WTC11 (cell line): Measurements from ENCODE around the gene TMEM150B. TPM values are rescaled to one million over a fixed set of nuclear protein-coding genes. Genes with fewer than 3 reads are reported as not detected.

Experiments
- ATAC-seq: fragments of 200-7000 bp; cut with Tn5 transposase; 2 replicates; pipeline ENCODE4 v1.10.0; 2021; ENCODE audit warnings: mild to moderate bottlenecking, moderate library complexity
- CTCF ChIA-PET: fragments of 300-600 bp; sonication (Branson Sonifier 250); formaldehyde crosslinking; loops from one replicate; lab custom pipeline; 2021; ENCODE audit warnings: antibody characterized with exemption; lab: Charles Lee
- POLR2A ChIA-PET: fragments of 350-600 bp; sonication (Branson Sonifier 250); formaldehyde crosslinking; loops from one replicate; lab custom pipeline; 2021; ENCODE audit warnings: antibody characterized with exemption; lab: Charles Lee
- DNase-seq: peaks from one replicate; pipeline ENCODE4 v3.0.0; 2021; ENCODE audit warnings: low spot score
- H3K27ac Mint-ChIP-seq: 2 replicates; pipeline ENCODE4 v1.8.0; 2021; ENCODE audit warnings: mixed read lengths
- H3K27me3 Mint-ChIP-seq: 2 replicates; pipeline ENCODE4 v1.8.0; 2021; ENCODE audit warnings: low read depth, mild to moderate bottlenecking, moderate library complexity, mixed read lengths
- H3K36me3 Mint-ChIP-seq: 2 replicates; pipeline ENCODE4 v1.8.0; 2021; ENCODE audit warnings: mixed read lengths
- H3K4me1 Mint-ChIP-seq: 2 replicates; pipeline ENCODE4 v1.8.0; 2022; ENCODE audit warnings: mixed read lengths
- H3K4me3 Mint-ChIP-seq: 2 replicates; pipeline ENCODE4 v1.8.0; 2021; ENCODE audit warnings: mild to moderate bottlenecking, moderate library complexity, mixed read lengths
- H3K9me3 Mint-ChIP-seq: 2 replicates; pipeline ENCODE4 v1.8.0; 2021; ENCODE audit warnings: mixed read lengths
- ATF3 ChIP-seq: sonication (generic); formaldehyde crosslinking; conservative IDR thresholded peaks from 2 replicates; pipeline ENCODE4 v1.8.1; 2022; ENCODE audit warnings: mild to moderate bottlenecking, missing genetic modification reagents
- CDX4 ChIP-seq: fragments of 250-450 bp; sonication (Bioruptor Pico); IDR thresholded peaks from 2 replicates; pipeline ENCODE4 v1.9.0; 2021; ENCODE audit warnings: moderate library complexity, mild to moderate bottlenecking, inconsistent platforms, borderline replicate concordance
- ELF4 ChIP-seq: sonication (generic); formaldehyde crosslinking; IDR thresholded peaks from 2 replicates; pipeline ENCODE4 v1.8.1; 2022; ENCODE audit warnings: low read depth, mild to moderate bottlenecking, moderate library complexity, missing genetic modification reagents
- EMX1 ChIP-seq: fragments of 250-450 bp; sonication (Bioruptor Pico); IDR thresholded peaks from 2 replicates; pipeline ENCODE4 v1.8.0; 2021; ENCODE audit warnings: mild to moderate bottlenecking
- MAX ChIP-seq: sonication (generic); formaldehyde crosslinking; IDR thresholded peaks from 2 replicates; pipeline ENCODE4 v1.8.0; 2022; ENCODE audit warnings: mild to moderate bottlenecking, missing genetic modification reagents
- NR1H2 ChIP-seq: sonication (generic); formaldehyde crosslinking; IDR thresholded peaks from 2 replicates; pipeline ENCODE4 v1.9.0; 2021; ENCODE audit warnings: mild to moderate bottlenecking, moderate library complexity, missing genetic modification reagents
- OVOL2 ChIP-seq: fragments of 250-450 bp; sonication (Bioruptor Pico); IDR thresholded peaks from 2 replicates; pipeline ENCODE4 v1.9.0; 2021; ENCODE audit warnings: mild to moderate bottlenecking, borderline replicate concordance
- TEAD1 ChIP-seq: sonication (generic); formaldehyde crosslinking; IDR thresholded peaks from 2 replicates; pipeline ENCODE4 v1.8.0; 2022; ENCODE audit warnings: mild to moderate bottlenecking, missing genetic modification reagents
- ZNF138 ChIP-seq: sonication (generic); formaldehyde crosslinking; conservative IDR thresholded peaks from 2 replicates; pipeline ENCODE4 v1.8.1; 2022; ENCODE audit warnings: mild to moderate bottlenecking, moderate library complexity, missing genetic modification reagents
- ZNF232 ChIP-seq: sonication (generic); formaldehyde crosslinking; IDR thresholded peaks from 2 replicates; pipeline ENCODE4 v1.8.0; 2022; ENCODE audit warnings: mild to moderate bottlenecking, missing genetic modification reagents
- ZNF396 ChIP-seq: fragments of 250-450 bp; sonication (Bioruptor Pico); IDR thresholded peaks from 2 replicates; pipeline ENCODE4 v1.8.0; 2021; ENCODE audit warnings: mild to moderate bottlenecking, moderate library complexity, borderline replicate concordance
- ZNF425 ChIP-seq: fragments of 250-450 bp; sonication (Bioruptor Pico); conservative IDR thresholded peaks from 2 replicates; pipeline ENCODE4 v1.9.0; 2021; ENCODE audit warnings: mild to moderate bottlenecking
- ZNF532 ChIP-seq: fragments of 250-450 bp; sonication (Bioruptor Pico); IDR thresholded peaks from 2 replicates; pipeline ENCODE4 v1.9.0; 2021; ENCODE audit warnings: mild to moderate bottlenecking, borderline replicate concordance
- total RNA-seq: library from RNA; stranded (reverse); gene quantifications from 3 replicates; pipeline ENCODE4 v1.2.3, GENCODE V29; 2021
- TF ChIP-seq, protein P1 (sequence below): sonication (generic); formaldehyde crosslinking; IDR thresholded peaks from 2 replicates; pipeline ENCODE4 v1.8.0; 2022; ENCODE audit warnings: mild to moderate bottlenecking, missing genetic modification reagents
- TF ChIP-seq, protein P2 (sequence below): sonication (generic); formaldehyde crosslinking; IDR thresholded peaks from 2 replicates; pipeline ENCODE4 v1.8.1; 2023; ENCODE audit warnings: mild to moderate bottlenecking, missing genetic modification reagents, moderate library complexity

Gene TMEM150B
- total RNA-seq, 1 experiment from 2014 or later, result 0.44 TPM

DNA sequence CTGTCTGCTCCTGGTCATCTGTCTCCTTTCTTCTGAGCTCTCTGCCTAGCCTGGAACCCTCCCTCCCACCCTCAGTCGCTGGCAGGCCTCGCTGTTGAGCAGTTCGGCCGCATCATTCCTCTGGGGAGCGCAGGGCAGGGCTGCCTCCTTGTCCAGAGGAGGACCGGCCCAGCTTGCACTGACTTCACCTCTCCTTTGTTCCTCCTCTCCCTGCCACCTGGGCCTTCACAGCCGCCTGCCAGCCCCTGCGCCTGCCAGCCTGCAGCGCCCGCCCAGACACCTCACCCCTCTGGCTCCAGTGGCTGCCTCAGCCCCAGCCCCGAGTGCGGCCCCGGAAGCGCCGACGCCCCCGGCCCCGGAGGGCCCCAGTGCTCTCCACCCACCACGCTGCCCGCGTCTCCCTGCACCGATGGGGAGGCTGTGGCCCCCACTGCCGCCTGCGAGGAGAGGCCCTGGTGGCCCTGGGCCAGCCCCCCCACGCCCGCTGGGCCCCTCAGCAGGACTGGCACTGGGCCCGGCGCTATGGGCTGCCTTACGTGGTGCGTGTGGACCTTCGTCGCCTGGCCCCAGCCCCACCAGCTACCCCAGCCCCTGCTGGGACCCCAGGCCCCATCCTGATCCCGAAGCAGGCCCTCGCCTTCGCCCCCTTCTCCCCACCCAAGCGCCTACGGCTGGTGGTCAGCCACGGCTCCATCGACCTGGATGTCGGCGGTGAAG is 21.7 kb upstream of the TMEM150B start:
- H3K4me1 Mint-ChIP-seq, result peaks cover 47% of the 10 kb centered on the region
- no peak overlapping the region for H3K27ac Mint-ChIP-seq
- ChIA-PET POLR2A (no interaction called here), CTCF (interaction anchor here (1.0 to 3.4 kb wide), 3 partner anchors 8 to 71 kb away, joined by 3 to 30 read pairs (median 6); partner anchors contain the start of gene KMT5C)
- DNase-seq, result no peak
- H3K36me3 Mint-ChIP-seq, result peaks cover 22% of the 10 kb centered on the region
- H3K4me3 Mint-ChIP-seq, result no peak overlapping the region
- no peak for ATAC-seq
- no peaks in the 10 kb centered on the region for H3K9me3 Mint-ChIP-seq
- TF ChIP-seq, protein P1, sequence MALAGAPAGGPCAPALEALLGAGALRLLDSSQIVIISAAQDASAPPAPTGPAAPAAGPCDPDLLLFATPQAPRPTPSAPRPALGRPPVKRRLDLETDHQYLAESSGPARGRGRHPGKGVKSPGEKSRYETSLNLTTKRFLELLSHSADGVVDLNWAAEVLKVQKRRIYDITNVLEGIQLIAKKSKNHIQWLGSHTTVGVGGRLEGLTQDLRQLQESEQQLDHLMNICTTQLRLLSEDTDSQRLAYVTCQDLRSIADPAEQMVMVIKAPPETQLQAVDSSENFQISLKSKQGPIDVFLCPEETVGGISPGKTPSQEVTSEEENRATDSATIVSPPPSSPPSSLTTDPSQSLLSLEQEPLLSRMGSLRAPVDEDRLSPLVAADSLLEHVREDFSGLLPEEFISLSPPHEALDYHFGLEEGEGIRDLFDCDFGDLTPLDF (CRISPR knock-in tag), result no peak
- TF ChIP-seq EMX1 (CRISPR knock-in tag) (no peak), CDX4 (CRISPR knock-in tag) (no peak), NR1H2 (CRISPR knock-in tag) (no peak), ZNF425 (CRISPR knock-in tag) (no peak), ATF3 (CRISPR knock-in tag) (no peak), OVOL2 (CRISPR knock-in tag) (no peak), ZNF532 (no peak), TEAD1 (no peak), ZNF138 (CRISPR knock-in tag) (no peak)
- TF ChIP-seq, protein P2, sequence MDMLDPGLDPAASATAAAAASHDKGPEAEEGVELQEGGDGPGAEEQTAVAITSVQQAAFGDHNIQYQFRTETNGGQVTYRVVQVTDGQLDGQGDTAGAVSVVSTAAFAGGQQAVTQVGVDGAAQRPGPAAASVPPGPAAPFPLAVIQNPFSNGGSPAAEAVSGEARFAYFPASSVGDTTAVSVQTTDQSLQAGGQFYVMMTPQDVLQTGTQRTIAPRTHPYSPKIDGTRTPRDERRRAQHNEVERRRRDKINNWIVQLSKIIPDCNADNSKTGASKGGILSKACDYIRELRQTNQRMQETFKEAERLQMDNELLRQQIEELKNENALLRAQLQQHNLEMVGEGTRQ, result no peak
- TF ChIP-seq, all 79 proteins: peak for 0
- H3K27me3 Mint-ChIP-seq, result peaks cover 16% of the 10 kb centered on the region

DNA sequence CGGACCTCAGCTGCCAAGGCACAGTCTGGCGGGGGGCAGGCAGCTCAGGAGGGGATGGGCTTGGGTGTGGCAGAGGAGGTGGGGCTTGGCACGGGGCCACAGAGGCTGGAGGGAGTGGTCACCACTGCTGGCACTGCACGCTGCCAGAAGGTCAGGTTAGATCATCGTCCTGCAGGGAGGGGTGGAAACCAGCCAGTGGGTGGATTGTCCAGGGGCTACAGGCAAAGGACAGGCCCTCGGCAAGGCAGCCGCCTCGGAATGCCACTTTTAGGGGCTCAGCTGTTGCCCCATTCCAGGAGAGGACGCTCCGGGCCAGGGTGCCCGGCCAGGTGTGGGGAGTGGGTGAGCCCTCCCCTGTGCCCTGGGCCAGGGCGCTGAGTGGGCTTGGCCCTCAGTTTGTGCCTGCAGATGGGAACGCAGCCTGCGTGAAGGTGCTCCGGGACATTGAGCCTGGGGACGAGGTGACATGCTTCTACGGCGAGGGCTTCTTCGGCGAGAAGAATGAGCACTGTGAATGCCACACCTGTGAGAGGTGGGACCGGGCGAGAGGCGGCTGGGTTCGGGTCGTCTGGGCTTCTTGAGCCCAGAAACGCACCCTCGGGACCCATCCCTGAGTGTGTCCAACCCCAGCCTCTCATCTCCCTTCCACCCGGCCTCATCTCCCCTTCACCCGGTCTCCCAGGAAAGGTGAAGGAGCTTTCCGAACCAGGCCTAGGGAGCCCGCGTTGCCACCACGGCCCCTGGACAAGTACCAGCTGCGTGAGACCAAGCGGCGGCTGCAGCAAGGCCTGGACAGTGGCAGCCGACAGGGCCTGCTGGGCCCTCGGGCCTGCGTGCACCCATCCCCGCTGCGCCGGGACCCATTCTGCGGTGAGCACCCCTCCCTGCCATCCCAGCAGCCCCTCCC is 20.9 kb upstream of the TMEM150B start:
- Mint-ChIP-seq H3K4me3 (no peak overlapping the region), H3K27ac (peak overlapping the region; percentile 24; the same call in 1 of the 2 replicates), H3K36me3 (peaks cover 28% of the 10 kb centered on the region), H3K27me3 (peaks cover 8% of the 10 kb centered on the region), H3K9me3 (no peaks in the 10 kb centered on the region), H3K4me1 (peaks cover 47% of the 10 kb centered on the region)
- ChIA-PET POLR2A (no interaction called here), CTCF (interaction anchor here (0.6 to 1.7 kb wide), 3 partner anchors 19 to 72 kb away, joined by 3 to 6 read pairs (median 3); no protein-coding TSS in a partner anchor)
- ATAC-seq (no peak), DNase-seq (no peak)
- TF ChIP-seq ZNF532, result no peak
- TF ChIP-seq ZNF396 (CRISPR knock-in tag), result no peak
- TF ChIP-seq MAX (CRISPR knock-in tag), result no peak
- no peak for TF ChIP-seq ZNF232 (CRISPR knock-in tag)
- TF ChIP-seq ELF4, result no peak
